DOHH2 (cell line): ENCODE data around the gene MYB.

Source experiments
- EZH2phosphoT487 ChIP-seq: fragments of 200-600 bp; sonication (generic); IDR thresholded peaks from 2 replicates; pipeline ENCODE4 v1.6.1; 2017; ENCODE audit warnings: borderline replicate concordance, mild to moderate bottlenecking, antibody characterized with exemption, low read length, moderate library complexity, mixed read lengths
- TF ChIP-seq, protein P1 (sequence below): fragments of 200-600 bp; sonication (generic); IDR thresholded peaks from one replicate; pipeline ENCODE4 v1.5.1; 2014; ENCODE audit warnings: antibody characterized with exemption, mild to moderate bottlenecking, low read depth, low read length; ENCODE audit not compliant: poor library complexity, severe bottlenecking

DNA sequence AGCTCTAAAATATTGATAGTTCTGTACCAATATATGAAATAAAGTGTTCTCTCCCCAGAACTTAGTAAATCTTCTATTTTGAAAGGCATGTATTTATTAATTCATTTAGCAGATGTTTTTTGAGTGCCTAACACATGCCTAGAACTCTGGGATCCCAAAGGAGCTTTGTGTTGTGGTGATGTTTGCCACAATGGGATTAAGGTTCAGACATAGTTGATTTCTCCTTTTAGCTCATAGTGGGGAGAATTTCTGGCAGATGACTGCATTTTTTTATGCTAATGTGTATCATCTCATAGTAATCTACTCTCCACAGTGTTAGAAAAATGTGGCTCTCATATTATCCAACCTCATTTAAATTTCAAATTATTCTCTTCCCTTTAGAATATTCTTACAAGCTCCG, 21.7 kb downstream of the MYB start:
- TF ChIP-seq, protein P1, sequence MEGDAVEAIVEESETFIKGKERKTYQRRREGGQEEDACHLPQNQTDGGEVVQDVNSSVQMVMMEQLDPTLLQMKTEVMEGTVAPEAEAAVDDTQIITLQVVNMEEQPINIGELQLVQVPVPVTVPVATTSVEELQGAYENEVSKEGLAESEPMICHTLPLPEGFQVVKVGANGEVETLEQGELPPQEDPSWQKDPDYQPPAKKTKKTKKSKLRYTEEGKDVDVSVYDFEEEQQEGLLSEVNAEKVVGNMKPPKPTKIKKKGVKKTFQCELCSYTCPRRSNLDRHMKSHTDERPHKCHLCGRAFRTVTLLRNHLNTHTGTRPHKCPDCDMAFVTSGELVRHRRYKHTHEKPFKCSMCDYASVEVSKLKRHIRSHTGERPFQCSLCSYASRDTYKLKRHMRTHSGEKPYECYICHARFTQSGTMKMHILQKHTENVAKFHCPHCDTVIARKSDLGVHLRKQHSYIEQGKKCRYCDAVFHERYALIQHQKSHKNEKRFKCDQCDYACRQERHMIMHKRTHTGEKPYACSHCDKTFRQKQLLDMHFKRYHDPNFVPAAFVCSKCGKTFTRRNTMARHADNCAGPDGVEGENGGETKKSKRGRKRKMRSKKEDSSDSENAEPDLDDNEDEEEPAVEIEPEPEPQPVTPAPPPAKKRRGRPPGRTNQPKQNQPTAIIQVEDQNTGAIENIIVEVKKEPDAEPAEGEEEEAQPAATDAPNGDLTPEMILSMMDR: no peak
- no peak for TF ChIP-seq EZH2phosphoT487
